ENCODE measurements around the gene MNT. TPM values are rescaled to one million over a fixed set of nuclear protein-coding genes. Genes with fewer than 3 reads are reported as not detected.

MNT gene
- total and polyA plus RNA-seq, 2 experiments from 2014 or later: 5.7 to 6.4 TPM

DNA sequence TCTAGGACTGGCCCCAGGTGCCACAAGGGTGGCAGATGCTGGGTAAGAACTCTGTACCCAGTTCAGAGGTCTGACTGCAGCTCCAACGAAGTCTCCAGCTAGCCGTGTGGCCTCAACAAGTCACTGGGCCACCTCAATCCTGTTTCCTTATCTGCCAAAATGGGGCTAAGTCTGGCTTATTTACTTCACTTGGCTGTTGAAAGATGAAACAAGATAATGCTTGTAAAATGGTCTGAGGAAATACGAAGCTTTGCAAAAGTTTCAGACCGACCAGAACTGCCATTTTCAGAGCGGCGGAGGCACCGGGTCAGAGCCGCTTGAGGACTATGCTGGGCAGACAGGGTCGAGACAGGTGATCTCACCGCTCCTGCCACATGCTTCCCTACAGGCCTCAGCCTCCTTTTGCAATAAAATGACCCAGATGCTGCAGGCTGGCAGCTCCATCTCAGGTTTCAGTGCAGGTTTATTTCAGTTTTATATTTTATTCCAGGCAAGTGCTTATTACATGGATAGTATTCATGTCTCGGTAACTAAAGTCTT is 17.2 kb downstream of the MNT start (continued):
- no peak for TF ChIP-seq ZNF462 (CRISPR knock-in tag; IDR thresholded peaks at IDR 0.05)
- no peak for TF ChIP-seq ZNF331 (CRISPR knock-in tag; IDR thresholded peaks at IDR 0.05; ENCODE audit: low read depth)

GRCh38 chr17:2380950-2381649 is 19.8 kb downstream of the MNT start:
- no peak overlapping the region for H3K27ac ChIP-seq (ENCODE audit: low read depth)
- Mint-ChIP-seq H3K27me3 (ENCODE audit: insufficient read depth, low read depth, poor library complexity) (peaks cover 13% of the 10 kb centered on the region), H3K4me1 (peaks cover 20% of the 10 kb centered on the region), H3K36me3 (ENCODE audit: low read depth) (peaks cover 19% of the 10 kb centered on the region), H3K4me3 (no peak overlapping the region), H3K9me3 (no peaks in the 10 kb centered on the region), H3K27ac (no peak overlapping the region)
- no peaks in the 10 kb centered on the region for H3K36me3 ChIP-seq (ENCODE audit: insufficient read depth)
- no peaks in the 10 kb centered on the region; the same call in 1 of the 2 replicates for H4K20me1 ChIP-seq (replicated peaks; ENCODE audit: insufficient read depth)
- no peak overlapping the region for H3K4me2 ChIP-seq
- no peaks in the 10 kb centered on the region for H3K9me2 ChIP-seq (ENCODE audit: insufficient read depth)
- no peaks in the 10 kb centered on the region for H3K79me2 ChIP-seq (replicated peaks; ENCODE audit: insufficient read depth)
- no peaks in the 10 kb centered on the region for H3K27me3 ChIP-seq (ENCODE audit: insufficient read depth)
- peaks cover 18% of the 10 kb centered on the region for H3K4me1 ChIP-seq (ENCODE audit: insufficient read depth)
- H2AFZ ChIP-seq: no peak overlapping the region
- DNase-seq (ENCODE audit: low spot score) (no peak), ATAC-seq (no peak)
- no peaks in the 10 kb centered on the region; the same call in 1 of the 2 replicates for H3F3A ChIP-seq (replicated peaks; ENCODE audit: low read depth)
- H3K4me3 ChIP-seq: no peak overlapping the region
- TF ChIP-seq, protein P1, sequence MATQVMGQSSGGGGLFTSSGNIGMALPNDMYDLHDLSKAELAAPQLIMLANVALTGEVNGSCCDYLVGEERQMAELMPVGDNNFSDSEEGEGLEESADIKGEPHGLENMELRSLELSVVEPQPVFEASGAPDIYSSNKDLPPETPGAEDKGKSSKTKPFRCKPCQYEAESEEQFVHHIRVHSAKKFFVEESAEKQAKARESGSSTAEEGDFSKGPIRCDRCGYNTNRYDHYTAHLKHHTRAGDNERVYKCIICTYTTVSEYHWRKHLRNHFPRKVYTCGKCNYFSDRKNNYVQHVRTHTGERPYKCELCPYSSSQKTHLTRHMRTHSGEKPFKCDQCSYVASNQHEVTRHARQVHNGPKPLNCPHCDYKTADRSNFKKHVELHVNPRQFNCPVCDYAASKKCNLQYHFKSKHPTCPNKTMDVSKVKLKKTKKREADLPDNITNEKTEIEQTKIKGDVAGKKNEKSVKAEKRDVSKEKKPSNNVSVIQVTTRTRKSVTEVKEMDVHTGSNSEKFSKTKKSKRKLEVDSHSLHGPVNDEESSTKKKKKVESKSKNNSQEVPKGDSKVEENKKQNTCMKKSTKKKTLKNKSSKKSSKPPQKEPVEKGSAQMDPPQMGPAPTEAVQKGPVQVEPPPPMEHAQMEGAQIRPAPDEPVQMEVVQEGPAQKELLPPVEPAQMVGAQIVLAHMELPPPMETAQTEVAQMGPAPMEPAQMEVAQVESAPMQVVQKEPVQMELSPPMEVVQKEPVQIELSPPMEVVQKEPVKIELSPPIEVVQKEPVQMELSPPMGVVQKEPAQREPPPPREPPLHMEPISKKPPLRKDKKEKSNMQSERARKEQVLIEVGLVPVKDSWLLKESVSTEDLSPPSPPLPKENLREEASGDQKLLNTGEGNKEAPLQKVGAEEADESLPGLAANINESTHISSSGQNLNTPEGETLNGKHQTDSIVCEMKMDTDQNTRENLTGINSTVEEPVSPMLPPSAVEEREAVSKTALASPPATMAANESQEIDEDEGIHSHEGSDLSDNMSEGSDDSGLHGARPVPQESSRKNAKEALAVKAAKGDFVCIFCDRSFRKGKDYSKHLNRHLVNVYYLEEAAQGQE (IDR thresholded peaks at IDR 0.05; ENCODE audit: unreplicated experiment): no peak
- TF ChIP-seq NANOG (IDR thresholded peaks at IDR 0.05; ENCODE audit: borderline replicate concordance) (no peak), ZNF331 (CRISPR knock-in tag; IDR thresholded peaks at IDR 0.05; ENCODE audit: low read depth) (no peak), ETS1 (IDR thresholded peaks at IDR 0.05) (no peak), EZH2phosphoT487 (IDR thresholded peaks at IDR 0.05; ENCODE audit: unreplicated experiment) (no peak), ZNF114 (CRISPR knock-in tag; IDR thresholded peaks at IDR 0.05) (no peak), EZH2 (IDR thresholded peaks at IDR 0.05; ENCODE audit: low read depth, unreplicated experiment) (no peak), STAT1 (IDR thresholded peaks at IDR 0.05; ENCODE audit: unreplicated experiment) (no peak)
- TF ChIP-seq, protein P2, sequence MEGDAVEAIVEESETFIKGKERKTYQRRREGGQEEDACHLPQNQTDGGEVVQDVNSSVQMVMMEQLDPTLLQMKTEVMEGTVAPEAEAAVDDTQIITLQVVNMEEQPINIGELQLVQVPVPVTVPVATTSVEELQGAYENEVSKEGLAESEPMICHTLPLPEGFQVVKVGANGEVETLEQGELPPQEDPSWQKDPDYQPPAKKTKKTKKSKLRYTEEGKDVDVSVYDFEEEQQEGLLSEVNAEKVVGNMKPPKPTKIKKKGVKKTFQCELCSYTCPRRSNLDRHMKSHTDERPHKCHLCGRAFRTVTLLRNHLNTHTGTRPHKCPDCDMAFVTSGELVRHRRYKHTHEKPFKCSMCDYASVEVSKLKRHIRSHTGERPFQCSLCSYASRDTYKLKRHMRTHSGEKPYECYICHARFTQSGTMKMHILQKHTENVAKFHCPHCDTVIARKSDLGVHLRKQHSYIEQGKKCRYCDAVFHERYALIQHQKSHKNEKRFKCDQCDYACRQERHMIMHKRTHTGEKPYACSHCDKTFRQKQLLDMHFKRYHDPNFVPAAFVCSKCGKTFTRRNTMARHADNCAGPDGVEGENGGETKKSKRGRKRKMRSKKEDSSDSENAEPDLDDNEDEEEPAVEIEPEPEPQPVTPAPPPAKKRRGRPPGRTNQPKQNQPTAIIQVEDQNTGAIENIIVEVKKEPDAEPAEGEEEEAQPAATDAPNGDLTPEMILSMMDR (conservative IDR thresholded peaks at IDR 0.05; ENCODE audit: low read depth in 2 of 2): no peak
